HepG2 (cell line): Measurements from ENCODE around the gene DHRS1. TPM values are rescaled to one million over a fixed set of nuclear protein-coding genes. Genes with fewer than 3 reads are reported as not detected.
A peak's percentile ranks its signal among the peaks of the same experiment; 100 is the strongest.

Source experiments
- ARHGAP35 ChIP-seq: sonication (generic); formaldehyde crosslinking; IDR thresholded peaks from 2 replicates; pipeline ENCODE4 v1.9.0; 2022; ENCODE audit warnings: mild to moderate bottlenecking, inconsistent platforms, moderate library complexity, missing genetic modification reagents, borderline replicate concordance
- BORCS8-MEF2B ChIP-seq: sonication (generic); formaldehyde crosslinking; IDR thresholded peaks from 2 replicates; pipeline ENCODE4 v1.8.0; 2022; ENCODE audit warnings: mild to moderate bottlenecking, missing genetic modification reagents
- BRF2 ChIP-seq: sonication (generic); formaldehyde crosslinking; IDR thresholded peaks from 2 replicates; pipeline ENCODE4 v1.8.1; 2022; ENCODE audit warnings: mild to moderate bottlenecking, missing genetic modification reagents
- CCAR2 ChIP-seq: fragments of 200-400 bp; formaldehyde crosslinking; optimal IDR thresholded peaks from 2 replicates; pipeline ENCODE3; 2018; ENCODE audit warnings: low read depth, mild to moderate bottlenecking, low read length, moderate library complexity
- MLLT10 ChIP-seq: sonication (generic); formaldehyde crosslinking; IDR thresholded peaks from 2 replicates; pipeline ENCODE4 v1.4.0; 2020; ENCODE audit warnings: missing genetic modification reagents
- NR2F1 ChIP-seq, 2 experiments: fragments of 450-650 bp in 1 of 2; formaldehyde crosslinking in 1 of 2; IDR thresholded peaks; 2 replicates each; pipeline versions ENCODE4 v1.5.0 to v1.6.1; 2016 to 2020; ENCODE audit warnings: mild to moderate bottlenecking in 1 of 2, missing compliant biosample characterization in 1 of 2, missing genetic modification reagents in 1 of 2, moderate library complexity in 1 of 2
- PAWR ChIP-seq: sonication (generic); formaldehyde crosslinking; IDR thresholded peaks from 2 replicates; pipeline ENCODE4 v1.4.0; 2020; ENCODE audit warnings: missing genetic modification reagents, mild to moderate bottlenecking, borderline replicate concordance
- SRSF4 ChIP-seq: fragments of 200-400 bp; formaldehyde crosslinking; IDR thresholded peaks from one replicate; pipeline ENCODE4 v1.6.1; 2018; ENCODE audit warnings: mild to moderate bottlenecking, low read depth, low read length, moderate library complexity; ENCODE audit not compliant: poor library complexity, severe bottlenecking
- TBP ChIP-seq: sonication (generic); formaldehyde crosslinking; IDR thresholded peaks from 2 replicates; pipeline ENCODE4 v1.5.0; 2020; ENCODE audit warnings: missing genetic modification reagents
- ZBTB21 ChIP-seq: sonication (generic); formaldehyde crosslinking; IDR thresholded peaks from 2 replicates; pipeline ENCODE4 v1.4.0; 2020; ENCODE audit warnings: missing genetic modification reagents
- ZBTB3 ChIP-seq: sonication (generic); formaldehyde crosslinking; IDR thresholded peaks from 2 replicates; pipeline ENCODE4 v1.4.0; 2020; ENCODE audit warnings: low read depth, mild to moderate bottlenecking, moderate library complexity, missing genetic modification reagents, borderline replicate concordance
- ZBTB7B ChIP-seq: sonication (generic); formaldehyde crosslinking; IDR thresholded peaks from 2 replicates; pipeline ENCODE4 v1.4.0; 2020; ENCODE audit warnings: missing genetic modification reagents
- ZEB1 ChIP-seq: IDR thresholded peaks from 2 replicates; pipeline ENCODE4 v1.6.1; 2012; ENCODE audit warnings: mild to moderate bottlenecking, low read depth, inconsistent platforms; ENCODE audit not compliant: insufficient replicate concordance
- ZNF12 ChIP-seq: sonication (generic); formaldehyde crosslinking; IDR thresholded peaks from 2 replicates; pipeline ENCODE4 v1.5.0; 2020; ENCODE audit warnings: missing genetic modification reagents
- ZNF496 ChIP-seq: sonication (generic); formaldehyde crosslinking; IDR thresholded peaks from 2 replicates; pipeline ENCODE4 v1.8.1; 2023; ENCODE audit warnings: mild to moderate bottlenecking, moderate library complexity, missing genetic modification reagents; ENCODE audit not compliant: insufficient replicate concordance
- ZNF761 ChIP-seq: sonication (generic); formaldehyde crosslinking; conservative IDR thresholded peaks from 2 replicates; pipeline ENCODE4 v1.4.0; 2020; ENCODE audit warnings: mild to moderate bottlenecking, missing genetic modification reagents
- polyA plus RNA-seq, 8 experiments: library from polyadenylated mRNA; depleted of rRNA in 3 of 8; stranded (reverse) in 7 of 8; unstranded in 1 of 8; fragments of >200 nt; fragmentation: Illumina TruSeq in 4 of 8; extraction: Trizol in 4 of 8; gene quantifications; 2 replicates each; pipeline versions ENCODE4 v1.2.1 to v1.2.3, GENCODE V29; 2011 to 2016; ENCODE audit warnings: low read depth in 4 of 8, missing spikeins in 1 of 8, mixed read lengths in 1 of 8; ENCODE audit not compliant: insufficient read depth in 1 of 8
- total RNA-seq, 5 experiments: library from RNA; depleted of rRNA; stranded (reverse); fragments of >200 nt; fragmentation: Illumina TruSeq; extraction: Trizol; gene quantifications; 2 replicates each; pipeline ENCODE4 v1.2.3, GENCODE V29; 2016; ENCODE audit warnings: low read depth in 1 of 5
- TF ChIP-seq, protein P1 (sequence below), 2 experiments: fragments of 450-650 bp in 1 of 2; sonication (generic) in 1 of 2; formaldehyde crosslinking in 1 of 2; IDR thresholded peaks; 2 replicates each; pipeline versions ENCODE4 v1.6.1 to v1.8.0; 2016 to 2022; ENCODE audit warnings: antibody characterized with exemption in 1 of 2, mild to moderate bottlenecking in 1 of 2, missing genetic modification reagents in 1 of 2

The DHRS1 gene
- total and polyA plus RNA-seq, 2 of the 13 experiments (the other 11 are each of a cell fraction or from before 2014, with no cell fraction given): 49.8 to 60.8 TPM

DNA sequence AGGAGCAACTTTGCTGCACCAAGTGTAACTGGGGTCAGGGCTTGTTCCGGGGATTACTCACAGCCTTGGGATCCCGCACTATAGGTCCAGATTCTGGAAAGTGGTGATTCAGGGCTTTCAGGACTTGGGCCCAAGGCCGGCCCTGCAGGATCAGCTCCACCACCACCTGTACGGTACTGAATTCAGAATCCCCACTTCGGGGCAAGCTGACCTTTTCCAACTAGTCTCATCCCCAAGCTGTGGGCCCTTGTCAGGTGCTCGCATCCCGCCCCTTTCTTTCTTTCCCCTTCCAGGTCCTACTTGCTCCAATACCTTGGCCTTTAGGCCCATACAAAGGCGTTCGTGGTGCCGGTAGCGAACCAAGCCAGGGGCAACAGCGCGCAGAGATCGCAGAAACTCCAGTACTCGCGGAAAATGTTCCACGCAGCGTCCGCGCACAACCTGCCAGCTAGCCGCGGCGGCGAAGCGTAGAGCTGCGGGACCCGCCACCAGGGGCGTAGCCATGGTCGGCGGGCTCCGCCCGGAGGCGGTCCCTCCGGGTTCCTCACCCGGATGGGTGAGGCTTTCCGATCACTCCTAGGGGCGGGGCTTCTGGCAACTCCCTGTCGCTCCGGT lies 57.6 kb downstream of the DHRS1 start (continued):
- TF ChIP-seq, protein P1, sequence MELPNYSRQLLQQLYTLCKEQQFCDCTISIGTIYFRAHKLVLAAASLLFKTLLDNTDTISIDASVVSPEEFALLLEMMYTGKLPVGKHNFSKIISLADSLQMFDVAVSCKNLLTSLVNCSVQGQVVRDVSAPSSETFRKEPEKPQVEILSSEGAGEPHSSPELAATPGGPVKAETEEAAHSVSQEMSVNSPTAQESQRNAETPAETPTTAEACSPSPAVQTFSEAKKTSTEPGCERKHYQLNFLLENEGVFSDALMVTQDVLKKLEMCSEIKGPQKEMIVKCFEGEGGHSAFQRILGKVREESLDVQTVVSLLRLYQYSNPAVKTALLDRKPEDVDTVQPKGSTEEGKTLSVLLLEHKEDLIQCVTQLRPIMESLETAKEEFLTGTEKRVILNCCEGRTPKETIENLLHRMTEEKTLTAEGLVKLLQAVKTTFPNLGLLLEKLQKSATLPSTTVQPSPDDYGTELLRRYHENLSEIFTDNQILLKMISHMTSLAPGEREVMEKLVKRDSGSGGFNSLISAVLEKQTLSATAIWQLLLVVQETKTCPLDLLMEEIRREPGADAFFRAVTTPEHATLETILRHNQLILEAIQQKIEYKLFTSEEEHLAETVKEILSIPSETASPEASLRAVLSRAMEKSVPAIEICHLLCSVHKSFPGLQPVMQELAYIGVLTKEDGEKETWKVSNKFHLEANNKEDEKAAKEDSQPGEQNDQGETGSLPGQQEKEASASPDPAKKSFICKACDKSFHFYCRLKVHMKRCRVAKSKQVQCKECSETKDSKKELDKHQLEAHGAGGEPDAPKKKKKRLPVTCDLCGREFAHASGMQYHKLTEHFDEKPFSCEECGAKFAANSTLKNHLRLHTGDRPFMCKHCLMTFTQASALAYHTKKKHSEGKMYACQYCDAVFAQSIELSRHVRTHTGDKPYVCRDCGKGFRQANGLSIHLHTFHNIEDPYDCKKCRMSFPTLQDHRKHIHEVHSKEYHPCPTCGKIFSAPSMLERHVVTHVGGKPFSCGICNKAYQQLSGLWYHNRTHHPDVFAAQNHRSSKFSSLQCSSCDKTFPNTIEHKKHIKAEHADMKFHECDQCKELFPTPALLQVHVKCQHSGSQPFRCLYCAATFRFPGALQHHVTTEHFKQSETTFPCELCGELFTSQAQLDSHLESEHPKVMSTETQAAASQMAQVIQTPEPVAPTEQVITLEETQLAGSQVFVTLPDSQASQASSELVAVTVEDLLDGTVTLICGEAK (IDR thresholded peaks at IDR 0.05): no peak
- TF ChIP-seq, protein P1 (CRISPR knock-in tag; IDR thresholded peaks at IDR 0.05): no peak; the same call in 1 of the 2 replicates
- no peak for TF ChIP-seq ZEB1
- TF ChIP-seq NR2F1 (CRISPR knock-in tag; IDR thresholded peaks at IDR 0.05): no peak
- no peak for TF ChIP-seq BORCS8-MEF2B (CRISPR knock-in tag)
- TF ChIP-seq ZNF761: no peak
- TF ChIP-seq MLLT10 (CRISPR knock-in tag): no peak
- no peak for TF ChIP-seq ZNF496 (CRISPR knock-in tag)
- no peak for TF ChIP-seq BRF2 (CRISPR knock-in tag)
- TF ChIP-seq CCAR2: peak; percentile 27
- TF ChIP-seq PAWR (CRISPR knock-in tag): no peak
- TF ChIP-seq ZBTB3 (CRISPR knock-in tag): no peak
- 0 out of 2 replicates have a peak, but pooled peaks have one; percentile 7 for TF ChIP-seq ZBTB21 (CRISPR knock-in tag)
- no peak; the same call in 1 of the 2 replicates for TF ChIP-seq TBP (CRISPR knock-in tag)
- no peak for TF ChIP-seq SRSF4
- no peak; the same call in 1 of the 2 replicates for TF ChIP-seq ZBTB7B (CRISPR knock-in tag)
- no peak; the same call in 1 of the 2 replicates for TF ChIP-seq ARHGAP35
- TF ChIP-seq ZNF12: no peak
